ENCODE measurements around the gene ADAMTS2. TPM values are rescaled to one million over a fixed set of nuclear protein-coding genes. Genes with fewer than 3 reads are reported as not detected.

ADAMTS2 gene
- total and polyA plus RNA-seq, 2 experiments from 2014 or later, result 1.6 to 8.1 TPM

GRCh38 chr5:179227229-179227579 lies 118.1 kb downstream of the ADAMTS2 start (continued):
- TF ChIP-seq, protein P1, sequence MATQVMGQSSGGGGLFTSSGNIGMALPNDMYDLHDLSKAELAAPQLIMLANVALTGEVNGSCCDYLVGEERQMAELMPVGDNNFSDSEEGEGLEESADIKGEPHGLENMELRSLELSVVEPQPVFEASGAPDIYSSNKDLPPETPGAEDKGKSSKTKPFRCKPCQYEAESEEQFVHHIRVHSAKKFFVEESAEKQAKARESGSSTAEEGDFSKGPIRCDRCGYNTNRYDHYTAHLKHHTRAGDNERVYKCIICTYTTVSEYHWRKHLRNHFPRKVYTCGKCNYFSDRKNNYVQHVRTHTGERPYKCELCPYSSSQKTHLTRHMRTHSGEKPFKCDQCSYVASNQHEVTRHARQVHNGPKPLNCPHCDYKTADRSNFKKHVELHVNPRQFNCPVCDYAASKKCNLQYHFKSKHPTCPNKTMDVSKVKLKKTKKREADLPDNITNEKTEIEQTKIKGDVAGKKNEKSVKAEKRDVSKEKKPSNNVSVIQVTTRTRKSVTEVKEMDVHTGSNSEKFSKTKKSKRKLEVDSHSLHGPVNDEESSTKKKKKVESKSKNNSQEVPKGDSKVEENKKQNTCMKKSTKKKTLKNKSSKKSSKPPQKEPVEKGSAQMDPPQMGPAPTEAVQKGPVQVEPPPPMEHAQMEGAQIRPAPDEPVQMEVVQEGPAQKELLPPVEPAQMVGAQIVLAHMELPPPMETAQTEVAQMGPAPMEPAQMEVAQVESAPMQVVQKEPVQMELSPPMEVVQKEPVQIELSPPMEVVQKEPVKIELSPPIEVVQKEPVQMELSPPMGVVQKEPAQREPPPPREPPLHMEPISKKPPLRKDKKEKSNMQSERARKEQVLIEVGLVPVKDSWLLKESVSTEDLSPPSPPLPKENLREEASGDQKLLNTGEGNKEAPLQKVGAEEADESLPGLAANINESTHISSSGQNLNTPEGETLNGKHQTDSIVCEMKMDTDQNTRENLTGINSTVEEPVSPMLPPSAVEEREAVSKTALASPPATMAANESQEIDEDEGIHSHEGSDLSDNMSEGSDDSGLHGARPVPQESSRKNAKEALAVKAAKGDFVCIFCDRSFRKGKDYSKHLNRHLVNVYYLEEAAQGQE (IDR thresholded peaks at IDR 0.05; ENCODE audit: unreplicated experiment), result no peak
- TF ChIP-seq, protein P2, sequence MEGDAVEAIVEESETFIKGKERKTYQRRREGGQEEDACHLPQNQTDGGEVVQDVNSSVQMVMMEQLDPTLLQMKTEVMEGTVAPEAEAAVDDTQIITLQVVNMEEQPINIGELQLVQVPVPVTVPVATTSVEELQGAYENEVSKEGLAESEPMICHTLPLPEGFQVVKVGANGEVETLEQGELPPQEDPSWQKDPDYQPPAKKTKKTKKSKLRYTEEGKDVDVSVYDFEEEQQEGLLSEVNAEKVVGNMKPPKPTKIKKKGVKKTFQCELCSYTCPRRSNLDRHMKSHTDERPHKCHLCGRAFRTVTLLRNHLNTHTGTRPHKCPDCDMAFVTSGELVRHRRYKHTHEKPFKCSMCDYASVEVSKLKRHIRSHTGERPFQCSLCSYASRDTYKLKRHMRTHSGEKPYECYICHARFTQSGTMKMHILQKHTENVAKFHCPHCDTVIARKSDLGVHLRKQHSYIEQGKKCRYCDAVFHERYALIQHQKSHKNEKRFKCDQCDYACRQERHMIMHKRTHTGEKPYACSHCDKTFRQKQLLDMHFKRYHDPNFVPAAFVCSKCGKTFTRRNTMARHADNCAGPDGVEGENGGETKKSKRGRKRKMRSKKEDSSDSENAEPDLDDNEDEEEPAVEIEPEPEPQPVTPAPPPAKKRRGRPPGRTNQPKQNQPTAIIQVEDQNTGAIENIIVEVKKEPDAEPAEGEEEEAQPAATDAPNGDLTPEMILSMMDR (conservative IDR thresholded peaks at IDR 0.05; ENCODE audit: low read depth in 2 of 2), result no peak
- no peak for TF ChIP-seq ZNF114 (CRISPR knock-in tag; IDR thresholded peaks at IDR 0.05)
- TF ChIP-seq, protein P3, sequence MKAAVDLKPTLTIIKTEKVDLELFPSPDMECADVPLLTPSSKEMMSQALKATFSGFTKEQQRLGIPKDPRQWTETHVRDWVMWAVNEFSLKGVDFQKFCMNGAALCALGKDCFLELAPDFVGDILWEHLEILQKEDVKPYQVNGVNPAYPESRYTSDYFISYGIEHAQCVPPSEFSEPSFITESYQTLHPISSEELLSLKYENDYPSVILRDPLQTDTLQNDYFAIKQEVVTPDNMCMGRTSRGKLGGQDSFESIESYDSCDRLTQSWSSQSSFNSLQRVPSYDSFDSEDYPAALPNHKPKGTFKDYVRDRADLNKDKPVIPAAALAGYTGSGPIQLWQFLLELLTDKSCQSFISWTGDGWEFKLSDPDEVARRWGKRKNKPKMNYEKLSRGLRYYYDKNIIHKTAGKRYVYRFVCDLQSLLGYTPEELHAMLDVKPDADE (IDR thresholded peaks at IDR 0.05), result no peak
- no peak for TF ChIP-seq NANOG (IDR thresholded peaks at IDR 0.05; ENCODE audit: borderline replicate concordance)

- no peak for ATAC-seq
- Mint-ChIP-seq H3K9me3 (peaks cover 37% of the 10 kb centered on the region), H3K27me3 (ENCODE audit: insufficient read depth, low read depth, poor library complexity) (peaks cover 13% of the 10 kb centered on the region), H3K4me3 (no peak overlapping the region), H3K27ac (no peak overlapping the region), H3K36me3 (ENCODE audit: low read depth) (peaks cover 26% of the 10 kb centered on the region), H3K4me1 (peaks cover 24% of the 10 kb centered on the region)
- 0 out of 2 replicates have a peak, but pooled peaks cover 4% of the 10 kb centered on the region for H3F3A ChIP-seq (replicated peaks; ENCODE audit: low read depth)
- H3K27me3 ChIP-seq (ENCODE audit: insufficient read depth), result no peaks in the 10 kb centered on the region
- H3K4me1 ChIP-seq (ENCODE audit: insufficient read depth), result peaks cover 5% of the 10 kb centered on the region
- H3K79me2 ChIP-seq (replicated peaks; ENCODE audit: insufficient read depth), result no peaks in the 10 kb centered on the region
- DNase-seq (ENCODE audit: low spot score), result no peak
- no peaks in the 10 kb centered on the region for H4K20me1 ChIP-seq (replicated peaks; ENCODE audit: insufficient read depth)
- no peaks in the 10 kb centered on the region for H3K36me3 ChIP-seq (ENCODE audit: insufficient read depth)
- H3K9me2 ChIP-seq (ENCODE audit: insufficient read depth), result no peaks in the 10 kb centered on the region
- no peak overlapping the region for H3K4me3 ChIP-seq
- no peak overlapping the region for H3K27ac ChIP-seq (ENCODE audit: low read depth)
- no peak overlapping the region for H2AFZ ChIP-seq
- no peak overlapping the region for H3K4me2 ChIP-seq
- TF ChIP-seq ZNF114 (CRISPR knock-in tag; IDR thresholded peaks at IDR 0.05) (no peak), EZH2 (IDR thresholded peaks at IDR 0.05; ENCODE audit: low read depth, unreplicated experiment) (no peak), ZNF331 (CRISPR knock-in tag; IDR thresholded peaks at IDR 0.05; ENCODE audit: low read depth) (no peak), POLR2AphosphoS5 (IDR thresholded peaks at IDR 0.05; ENCODE audit: low read depth) (no peak), EZH2phosphoT487 (IDR thresholded peaks at IDR 0.05; ENCODE audit: unreplicated experiment) (no peak), JUNB (IDR thresholded peaks at IDR 0.05; ENCODE audit: unreplicated experiment) (no peak)
- TF ChIP-seq, protein P1 (IDR thresholded peaks at IDR 0.05; ENCODE audit: unreplicated experiment), result no peak
- TF ChIP-seq, protein P2 (conservative IDR thresholded peaks at IDR 0.05; ENCODE audit: low read depth in 2 of 2), result no peak
- TF ChIP-seq, protein P3 (IDR thresholded peaks at IDR 0.05), result no peak
Measured at GRCh38 chr5:179226696-179227095, 118.6 kb downstream of the ADAMTS2 start.

Measured in GM23338 (cell line).